GM18873 (cell line): ENCODE results near the gene POU2F1.

Source experiments
- ATAC-seq: cut with Tn5 transposase; IDR thresholded peaks from one replicate; pipeline ENCODE4 v1.9.1; 2021; ENCODE audit warnings: mild to moderate bottlenecking, moderate library complexity, moderate number of reproducible peaks; ENCODE audit not compliant: unreplicated experiment, low FRiP score

POU2F1 gene

GRCh38 chr1:167432780-167433179 is 212.1 kb downstream of the POU2F1 start:
- no peak for ATAC-seq

GRCh38 chr1:167433884-167434283 is 213.2 kb downstream of the POU2F1 start:
- ATAC-seq = no peak

- ATAC-seq = no peak
Measured at GRCh38 chr1:167434306-167434705, 213.6 kb downstream of the POU2F1 start.

GRCh38 chr1:167435484-167435883 is 214.8 kb downstream of the POU2F1 start:
- no peak for ATAC-seq

- no peak for ATAC-seq
Measured at GRCh38 chr1:167438171-167439138, 217.8 kb downstream of the POU2F1 start.

GRCh38 chr1:167439301-167439988 is 218.8 kb downstream of the POU2F1 start:
- ATAC-seq = no peak

- ATAC-seq = no peak
Measured at GRCh38 chr1:167440345-167440744, 219.7 kb downstream of the POU2F1 start.

GRCh38 chr1:167440776-167441175 is 220.1 kb downstream of the POU2F1 start:
- ATAC-seq = no peak

GRCh38 chr1:167441222-167441621 is 220.5 kb downstream of the POU2F1 start:
- ATAC-seq = no peak

GRCh38 chr1:167442142-167442848 is 221.6 kb downstream of the POU2F1 start:
- ATAC-seq = no peak

GRCh38 chr1:167442854-167443565 is 222.3 kb downstream of the POU2F1 start:
- ATAC-seq = no peak

GRCh38 chr1:167443757-167444156 is 223.1 kb downstream of the POU2F1 start:
- ATAC-seq = no peak

GRCh38 chr1:167446966-167447365 is 226.3 kb downstream of the POU2F1 start:
- ATAC-seq = no peak

GRCh38 chr1:167447521-167448136 is 226.9 kb downstream of the POU2F1 start:
- ATAC-seq = peak; percentile 85

- ATAC-seq = no peak
Measured at GRCh38 chr1:167450843-167451242, 230.2 kb downstream of the POU2F1 start.

- no peak for ATAC-seq
Measured at GRCh38 chr1:167452483-167452882, 231.8 kb downstream of the POU2F1 start.

GRCh38 chr1:167453123-167453522 is 232.4 kb downstream of the POU2F1 start:
- ATAC-seq = no peak

GRCh38 chr1:167454304-167454893 is 233.7 kb downstream of the POU2F1 start:
- ATAC-seq = no peak
